ENCODE results near the gene NDUFB4.
A peak's percentile ranks its signal among the peaks of the same experiment; 100 is the strongest.

NDUFB4 gene

DNA sequence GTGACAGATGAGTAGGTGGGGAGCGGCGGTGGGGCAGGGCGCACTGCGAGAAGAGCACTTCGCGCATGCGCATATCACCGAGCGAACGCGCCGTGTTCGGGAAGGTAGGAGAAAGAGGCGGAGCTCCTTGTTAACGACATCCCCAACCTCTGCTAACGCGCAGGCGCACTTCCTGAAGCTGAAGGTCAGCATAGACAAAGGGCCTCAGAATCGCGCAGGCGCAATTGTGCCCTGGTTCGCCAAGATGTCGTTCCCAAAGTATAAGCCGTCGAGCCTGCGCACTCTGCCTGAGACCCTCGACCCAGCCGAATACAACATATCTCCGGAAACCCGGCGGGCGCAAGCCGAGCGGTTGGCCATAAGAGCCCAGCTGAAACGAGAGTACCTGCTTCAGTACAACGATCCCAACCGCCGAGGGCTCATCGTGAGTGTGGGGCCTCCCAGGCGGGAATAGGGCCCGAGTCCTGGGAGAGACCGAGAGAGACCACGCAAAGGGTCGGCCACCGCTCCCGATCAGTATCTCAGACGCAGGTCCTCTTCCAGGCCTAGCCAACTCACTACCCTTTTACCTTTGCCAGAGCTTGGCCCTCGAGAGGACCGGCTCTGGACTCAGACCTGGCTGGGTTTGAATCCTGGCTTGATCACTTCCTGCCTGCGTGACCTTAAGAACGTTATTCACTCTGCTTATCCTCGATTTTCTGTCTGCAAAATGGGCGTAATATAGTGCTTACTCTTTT lies at the start of gene NDUFB4:
NDUFB4 (plus strand) TSS at position 221 of the 737 bp plus-strand sequence; CDS start at position 245, 24 bp downstream.
- peak; percentile 79 for FAIRE-seq

DNA sequence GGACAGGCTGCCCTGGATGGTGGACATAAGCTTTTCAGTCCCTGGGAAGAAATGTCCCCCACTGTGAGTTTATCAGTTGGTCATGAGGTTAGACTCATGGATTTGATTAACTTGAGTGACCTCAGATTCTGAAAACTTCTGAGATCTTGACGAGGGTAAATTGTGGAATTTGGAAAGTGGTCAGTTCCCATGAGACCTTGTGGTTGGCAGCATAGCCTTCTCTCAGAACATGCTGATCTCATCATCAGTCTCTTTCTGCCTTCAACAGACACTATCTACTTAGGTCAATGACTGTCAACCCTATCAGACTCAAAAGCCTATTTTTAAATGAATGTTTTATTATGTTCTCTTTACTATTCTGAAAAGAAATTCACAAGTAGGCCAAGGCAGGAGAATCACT lies 45.6 kb upstream of the NDUFB4 start:
- FAIRE-seq: no peak

DNA sequence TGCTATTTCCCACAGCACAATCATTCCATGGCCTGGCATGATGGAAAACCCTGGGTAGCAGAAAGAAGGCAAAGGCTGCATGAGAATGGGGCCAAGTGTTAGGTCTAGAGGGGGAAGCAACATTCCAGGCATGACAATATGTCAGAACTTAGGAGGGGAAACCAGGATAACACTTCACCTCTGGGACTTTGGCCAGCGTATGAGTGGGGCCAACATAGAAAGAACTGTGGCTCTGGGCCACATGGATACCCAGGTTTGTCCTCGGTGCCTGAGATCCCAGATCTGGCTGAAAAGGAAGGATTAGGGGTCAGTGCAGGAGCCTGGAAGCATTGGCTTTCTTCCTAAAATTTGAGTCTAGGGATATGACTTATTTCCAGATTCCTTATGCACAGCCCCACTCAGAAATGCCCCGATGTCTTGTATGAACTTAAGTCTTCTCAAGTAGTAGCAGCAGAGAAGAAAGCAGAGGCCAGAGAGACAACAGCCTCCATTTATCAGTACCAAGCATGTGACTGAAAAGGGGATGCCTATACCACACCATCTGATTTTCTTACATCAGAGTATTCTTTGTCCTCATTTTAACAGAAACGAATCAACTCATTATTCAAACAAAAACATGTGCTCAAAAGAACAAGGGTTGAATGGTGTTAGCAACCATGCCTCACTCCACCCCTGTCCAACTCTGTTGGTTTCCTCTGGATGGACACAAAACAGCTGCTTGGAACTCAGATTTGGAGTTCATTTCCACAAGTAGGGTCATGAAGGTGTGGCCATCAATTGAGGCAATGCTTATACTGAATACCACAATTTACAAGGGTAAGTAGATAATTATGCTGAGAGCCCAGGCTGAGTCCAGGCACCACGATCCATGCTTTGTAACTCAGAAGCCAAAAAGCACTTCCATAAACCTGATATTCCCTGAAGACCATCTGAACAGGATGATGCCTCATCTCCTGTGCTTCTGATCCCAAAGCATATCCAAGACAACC lies 43.7 kb upstream of the NDUFB4 start:
- FAIRE-seq: no peak

DNA sequence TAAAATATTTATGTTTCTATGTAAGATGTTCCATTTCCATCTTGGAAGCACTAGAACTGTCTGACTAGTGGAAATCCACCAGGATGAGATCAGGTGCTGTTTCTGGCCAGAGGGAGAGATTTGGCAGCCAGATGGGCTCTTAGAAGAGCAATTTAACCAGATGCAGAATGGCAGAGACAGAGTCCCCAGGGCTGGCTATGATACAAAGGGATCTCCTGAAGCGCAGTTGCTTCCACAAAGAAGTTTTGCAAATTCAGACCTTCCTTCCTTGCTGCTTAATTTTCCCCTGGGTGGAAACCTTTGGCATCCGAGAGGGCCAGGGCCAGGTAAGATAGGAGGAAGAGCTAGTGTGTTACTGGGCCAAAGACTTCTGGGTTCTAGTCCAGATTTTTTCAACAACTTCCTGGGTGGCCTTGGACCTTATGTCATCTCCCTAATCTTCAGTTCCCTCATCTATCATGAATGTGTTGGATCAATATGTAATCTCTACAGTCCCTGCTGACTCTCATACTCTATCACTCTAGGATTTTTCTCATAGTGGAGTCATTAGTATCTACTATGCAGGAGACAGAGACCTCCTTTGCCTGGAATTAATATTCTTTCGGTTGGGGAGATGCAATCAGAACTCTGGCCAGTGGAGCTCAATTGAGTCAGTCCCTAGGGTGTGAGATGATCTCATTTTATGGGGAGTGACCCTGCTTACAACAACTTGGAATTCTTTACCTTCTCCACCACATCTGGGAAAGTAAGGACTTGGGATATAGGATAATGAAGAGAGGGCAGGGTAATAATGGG lies 41.1 kb upstream of the NDUFB4 start:
- FAIRE-seq: no peak

DNA sequence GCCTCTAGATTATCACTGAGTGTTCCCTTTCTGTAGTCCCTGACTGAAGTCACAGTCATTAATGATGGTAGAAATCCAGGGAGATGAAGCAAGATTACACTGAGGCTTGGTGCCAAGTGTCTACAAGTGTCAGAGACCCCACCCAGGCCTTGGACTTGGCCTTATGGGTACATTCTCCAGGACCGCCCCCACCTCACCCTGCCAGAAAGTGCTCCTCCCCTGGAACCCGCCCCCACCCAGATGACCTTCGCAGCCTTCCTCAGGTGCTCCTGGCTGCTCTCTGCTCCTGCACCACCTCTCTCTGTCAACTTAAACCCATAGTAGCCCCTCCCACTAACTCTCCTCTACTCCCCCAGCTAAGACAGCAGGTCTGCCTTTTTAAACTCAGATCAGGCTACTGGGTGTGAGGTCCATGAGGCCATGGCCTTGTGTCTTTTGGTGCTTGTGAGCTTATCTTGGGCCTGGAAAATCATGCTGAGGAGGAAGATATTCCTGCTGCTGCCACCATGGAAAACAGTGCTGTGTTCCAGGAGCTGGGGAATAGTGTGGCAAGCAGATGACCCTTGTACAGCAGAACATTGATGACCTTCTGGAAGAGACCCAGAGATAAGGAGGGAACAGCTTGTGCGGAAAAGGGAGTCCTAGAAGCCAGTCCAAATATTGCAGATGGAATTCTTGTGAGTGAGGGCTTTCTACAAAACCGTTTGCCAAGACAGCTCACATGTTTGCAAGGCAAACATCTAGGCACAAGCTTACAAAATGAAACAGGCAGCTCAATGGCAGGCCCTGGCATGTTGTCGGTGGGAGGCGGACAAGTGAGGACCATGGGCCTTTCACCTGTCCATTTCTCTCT lies 40.3 kb upstream of the NDUFB4 start:
- no peak for FAIRE-seq

DNA sequence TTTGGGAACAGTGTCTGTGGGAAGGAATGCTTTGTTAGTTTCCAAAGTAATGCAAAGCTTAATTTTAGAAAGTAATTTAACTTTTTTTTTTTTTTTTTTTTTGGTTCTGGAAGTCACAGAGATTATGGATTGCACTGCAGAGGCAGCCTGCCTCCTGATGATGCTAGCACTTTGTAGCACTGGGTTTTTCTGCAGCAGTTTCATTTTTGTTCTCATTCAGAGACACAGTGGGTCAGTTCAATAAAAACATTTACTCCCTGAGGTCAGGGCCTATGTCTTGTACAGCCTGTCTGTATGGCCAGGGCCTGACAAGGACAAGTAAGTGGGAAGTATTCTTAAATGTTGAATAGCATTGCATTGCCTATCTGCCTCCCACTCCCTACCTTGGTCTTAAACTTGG lies 39.0 kb upstream of the NDUFB4 start:
- FAIRE-seq: no peak

DNA sequence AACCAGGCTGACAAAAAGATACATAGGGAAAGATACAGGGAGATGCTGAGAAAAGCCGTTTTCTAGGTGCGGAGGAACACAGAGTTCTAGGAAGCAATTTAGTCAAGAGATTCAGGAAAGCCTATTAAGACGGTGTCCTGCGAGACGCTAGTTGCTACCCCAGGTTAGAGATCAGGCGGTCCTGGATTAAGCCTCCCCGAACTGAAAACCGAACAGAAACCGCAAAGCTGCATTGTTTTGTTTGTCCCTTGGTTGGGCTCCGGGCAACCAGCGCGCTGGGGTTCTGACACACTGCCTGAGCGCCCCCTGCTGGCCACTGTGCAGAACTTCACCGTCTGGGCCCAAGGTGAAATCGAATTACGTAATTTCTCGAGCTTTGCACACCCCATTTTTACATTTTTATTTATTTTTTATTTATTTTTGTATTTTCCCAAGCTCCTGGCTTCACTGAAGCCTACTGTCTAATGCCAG lies 37.3 kb upstream of the NDUFB4 start:
- no peak for FAIRE-seq

DNA sequence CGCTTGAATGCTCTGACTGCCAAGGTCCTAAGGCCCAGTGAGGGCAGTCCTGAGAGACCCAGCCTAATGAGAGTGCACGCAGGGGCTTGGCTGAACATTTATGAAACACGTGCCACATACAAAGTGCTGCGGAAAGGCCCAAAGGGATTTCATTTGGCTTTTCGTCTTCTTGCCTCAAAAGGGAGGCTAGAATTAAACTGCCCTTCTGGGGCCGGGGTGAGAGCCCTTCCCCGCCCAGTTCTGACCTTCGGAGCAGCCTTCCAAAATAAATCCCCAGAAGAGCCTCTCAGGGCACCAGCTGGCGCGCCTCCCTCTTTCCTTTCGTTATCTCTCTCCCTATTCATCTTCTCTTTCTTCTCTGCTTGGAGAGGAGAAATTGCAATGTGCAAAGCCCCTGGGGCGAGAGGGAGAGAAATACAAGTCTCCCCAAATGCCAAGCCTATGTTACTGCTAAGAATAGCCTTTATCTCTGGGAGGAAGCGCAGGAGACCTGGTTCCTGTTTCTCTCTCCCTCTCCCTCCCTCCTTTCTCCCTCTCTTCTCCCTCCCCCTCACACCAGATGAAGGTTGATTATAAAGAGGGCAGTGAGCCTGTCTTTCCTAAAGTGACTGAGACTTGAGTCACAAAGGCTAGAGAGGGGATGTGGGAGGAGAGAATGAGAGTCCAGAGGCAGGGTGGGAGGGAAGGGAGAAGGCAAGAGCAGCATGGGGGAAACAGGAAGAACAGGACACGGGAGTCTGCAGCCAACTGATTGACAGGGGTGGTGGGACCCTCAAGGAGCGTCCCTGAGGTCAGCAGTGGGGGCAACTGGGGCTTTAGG lies 36.7 kb upstream of the NDUFB4 start:
- no peak for FAIRE-seq

DNA sequence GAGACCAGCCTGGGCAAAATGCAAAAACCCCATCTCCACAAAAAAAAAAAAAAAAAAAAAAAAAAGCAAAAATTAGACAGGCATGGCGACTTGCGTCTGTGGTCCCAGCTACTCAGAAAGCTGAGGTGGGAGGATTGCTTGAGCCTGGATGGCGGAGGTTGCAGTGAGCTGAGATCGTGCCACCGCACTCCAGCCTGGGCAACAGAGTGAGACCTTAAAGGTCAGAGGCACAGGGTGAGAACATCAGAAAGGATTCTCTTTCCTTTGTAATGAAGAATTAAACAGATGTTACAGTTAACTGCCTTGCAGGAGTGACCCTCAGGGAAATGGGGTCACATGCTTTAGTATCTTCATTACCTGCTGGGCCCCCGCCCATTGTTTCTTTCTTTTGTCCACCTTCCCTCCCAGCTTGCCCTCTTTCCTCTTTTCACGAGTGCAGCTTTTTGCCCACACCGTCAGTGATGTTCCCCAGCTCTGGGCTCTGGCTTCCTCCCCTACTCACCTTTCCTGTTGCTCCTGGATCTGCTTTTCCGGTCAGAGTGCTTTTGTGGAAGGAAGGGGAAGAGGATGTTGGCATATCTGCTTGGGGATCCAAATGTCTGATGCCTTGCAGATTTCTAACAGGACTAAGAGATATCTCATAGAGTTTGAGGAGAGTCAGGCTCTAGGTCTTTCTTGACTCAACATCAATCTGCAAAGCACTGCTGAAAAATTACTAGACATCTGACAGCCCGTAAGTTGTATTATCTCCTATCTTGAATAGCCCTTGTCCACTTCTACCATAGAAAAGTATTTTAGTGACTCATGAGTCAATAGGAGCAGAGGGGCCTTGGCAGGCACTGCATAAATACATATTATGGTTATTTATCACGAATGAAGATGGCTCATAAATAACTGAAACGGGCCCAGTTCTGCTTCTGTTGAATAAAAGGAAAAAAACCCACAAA lies 35.6 kb upstream of the NDUFB4 start:
- FAIRE-seq: no peak

DNA sequence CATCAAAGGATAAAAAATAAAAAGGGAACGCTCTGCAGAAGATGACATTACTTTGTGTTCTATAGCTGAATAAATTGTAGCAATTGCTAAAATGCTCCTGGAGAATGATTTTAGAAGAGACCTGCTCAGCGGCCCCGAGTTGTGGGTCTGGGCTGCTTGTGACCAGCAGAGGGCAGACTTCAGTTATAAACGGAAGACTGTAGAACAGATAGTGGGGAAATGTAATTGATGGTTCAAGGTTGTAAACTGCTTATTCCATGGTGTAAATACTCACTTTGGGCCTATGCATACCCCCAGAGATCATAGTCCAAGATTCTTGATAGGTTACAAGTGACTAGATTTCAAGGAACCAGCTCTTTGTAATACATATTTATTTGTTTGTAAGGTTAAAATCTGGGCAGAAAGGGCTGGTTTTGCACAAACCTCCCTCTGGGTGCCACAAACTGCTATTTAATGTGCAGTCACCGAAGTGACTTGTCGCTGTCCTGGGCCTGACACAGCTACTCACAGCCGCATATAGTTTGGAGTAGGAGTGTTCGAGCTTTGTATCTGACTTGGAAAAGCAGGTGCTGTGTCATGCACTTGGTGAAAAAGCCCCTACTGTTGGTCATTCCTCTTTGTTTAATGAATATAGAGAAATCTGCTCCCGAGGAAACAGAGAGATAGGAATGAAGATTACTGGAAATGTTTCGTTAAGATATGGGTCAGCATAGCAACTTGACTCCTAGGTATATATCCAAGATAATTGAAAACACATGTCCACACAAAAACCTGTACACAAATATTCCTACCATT lies 34.7 kb upstream of the NDUFB4 start:
- FAIRE-seq: no peak

DNA sequence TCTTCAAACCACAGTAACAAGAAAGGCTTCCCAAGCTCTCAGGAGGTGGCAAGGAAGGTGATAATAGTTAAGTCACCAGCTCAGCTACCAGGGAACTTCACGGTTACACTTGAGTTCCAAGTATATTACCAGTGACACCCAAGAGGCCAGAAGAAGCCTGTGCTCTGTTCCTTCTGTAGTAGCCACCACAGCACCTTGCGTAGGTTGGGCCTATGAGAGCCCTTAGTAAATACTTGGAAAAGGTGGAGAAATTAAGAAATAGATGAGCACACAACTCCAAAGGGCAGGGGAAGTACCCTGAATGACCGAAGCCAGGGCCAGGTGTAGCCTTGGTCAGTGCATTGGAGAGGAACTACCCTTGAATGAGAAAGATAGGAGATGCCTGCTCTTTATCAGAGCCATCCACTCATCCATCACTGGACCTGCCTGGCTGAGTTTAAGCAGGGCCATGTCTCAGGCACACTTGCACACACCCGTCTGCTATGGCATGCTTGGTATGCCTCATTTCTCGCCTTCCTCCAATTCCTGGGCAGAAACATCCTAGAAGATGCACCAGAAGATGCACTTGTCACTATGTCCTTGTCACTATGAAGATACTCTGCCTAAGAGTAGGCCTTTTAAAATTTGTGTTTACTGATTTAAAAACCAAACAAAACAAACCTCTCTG lies 32.6 kb upstream of the NDUFB4 start:
- no peak for FAIRE-seq

DNA sequence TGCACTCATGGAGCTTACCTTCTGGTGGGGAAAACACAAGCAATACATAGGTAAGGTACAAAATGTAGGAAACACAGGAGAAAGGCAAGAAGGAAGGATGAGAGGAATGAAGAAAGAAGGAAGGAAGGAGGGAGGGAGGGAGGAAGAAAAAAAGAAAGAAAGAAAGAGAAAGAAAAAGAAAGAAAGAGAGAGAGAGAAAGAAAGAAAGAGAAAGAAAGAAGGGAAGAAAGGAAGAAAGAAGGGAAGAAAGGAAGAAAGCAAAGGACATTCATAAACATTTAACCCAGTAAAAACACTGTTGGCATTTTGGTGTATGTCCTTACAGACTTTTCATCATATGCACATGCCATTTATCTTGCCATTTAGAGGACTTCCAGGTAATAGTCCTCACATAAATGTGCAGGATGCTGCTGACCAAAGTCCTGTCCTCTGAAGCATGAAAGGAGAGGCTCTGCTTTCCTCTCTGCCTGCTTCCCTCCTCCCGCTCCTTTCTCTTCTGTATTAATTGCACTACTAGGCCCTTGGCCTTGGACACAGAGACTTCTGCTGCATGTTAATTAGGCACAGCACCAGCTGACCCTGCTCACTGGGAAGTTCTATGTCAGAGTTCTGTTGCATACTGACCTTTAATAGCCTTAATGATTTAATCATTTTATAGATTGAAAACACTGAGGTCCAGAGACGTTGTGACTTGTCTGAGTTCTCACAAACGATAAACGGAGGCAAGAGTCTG lies 29.7 kb upstream of the NDUFB4 start:
- FAIRE-seq: no peak

DNA sequence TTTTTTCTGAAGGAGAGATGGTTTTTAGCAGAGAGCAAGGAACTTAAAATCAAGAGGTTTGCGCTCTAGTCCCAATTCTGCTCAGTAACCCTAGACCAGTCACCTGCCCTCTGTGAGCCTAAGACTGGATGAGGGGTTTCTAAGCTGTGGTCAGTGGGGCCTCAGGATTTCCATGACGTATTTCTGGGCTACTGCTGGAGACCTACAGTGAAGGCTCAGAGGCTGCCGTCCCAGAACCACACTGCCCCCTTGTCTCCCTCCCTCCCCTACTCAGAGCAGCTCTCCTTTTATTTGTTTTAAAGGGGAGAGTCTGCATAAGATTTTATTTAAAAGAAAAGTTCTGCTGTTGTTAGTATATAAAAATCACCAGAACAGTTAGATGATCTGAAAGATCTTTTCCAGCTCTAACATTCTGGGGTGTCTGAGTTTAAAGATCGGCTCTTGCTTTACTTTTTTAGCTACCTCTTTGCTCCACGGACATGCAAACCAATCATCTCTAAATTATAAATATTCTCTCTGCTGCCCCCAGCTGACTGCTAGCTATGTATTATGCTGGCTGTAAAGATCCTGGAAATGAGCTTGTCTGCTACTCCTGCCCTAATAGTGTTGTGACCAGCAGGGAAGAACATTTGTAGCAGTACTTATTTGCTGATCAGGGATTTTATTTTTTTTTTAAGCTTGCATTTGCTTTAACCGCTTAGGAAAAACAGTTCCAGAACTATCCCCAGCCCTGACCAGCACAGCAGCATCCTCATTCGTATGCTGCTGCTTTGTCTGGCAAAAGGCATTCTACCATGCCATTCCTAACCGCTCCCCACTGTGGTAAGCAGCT lies 28.6 kb upstream of the NDUFB4 start:
- FAIRE-seq: no peak

DNA sequence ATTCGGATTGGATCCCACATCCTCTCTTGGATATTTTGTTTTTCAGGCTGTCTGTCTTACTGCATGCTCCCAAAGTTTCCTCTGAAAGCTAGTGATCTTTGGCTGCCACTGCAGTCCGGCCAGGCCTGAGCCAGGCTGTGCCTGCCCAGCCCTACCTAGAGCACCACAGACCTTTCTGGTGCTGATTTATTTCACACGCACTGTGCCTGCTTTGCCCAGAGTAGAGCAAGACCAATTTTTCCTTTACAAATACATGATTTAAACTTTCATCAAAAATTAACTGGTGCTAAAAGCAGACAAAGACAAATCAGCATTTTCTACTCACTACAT lies 28.0 kb upstream of the NDUFB4 start:
- FAIRE-seq: no peak

DNA sequence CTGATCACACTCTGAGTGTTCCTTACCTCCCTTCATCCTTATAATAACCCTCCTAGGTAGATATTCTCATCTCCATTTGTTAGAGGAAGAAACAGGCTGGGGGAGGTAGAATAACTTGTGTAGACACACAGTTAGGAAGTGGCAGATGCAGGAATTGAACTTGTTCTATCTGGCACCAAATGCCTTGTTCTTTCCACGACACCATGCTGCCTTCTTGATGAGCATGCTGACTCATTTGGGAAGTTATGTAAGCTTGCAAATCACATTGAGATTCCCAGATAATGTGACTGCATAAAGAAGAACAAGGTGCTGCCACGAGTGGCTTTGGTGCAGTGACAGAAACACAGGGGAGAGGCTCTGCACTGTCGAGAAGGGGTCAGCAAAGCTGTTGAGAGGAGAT lies 27.5 kb upstream of the NDUFB4 start:
- FAIRE-seq: no peak

DNA sequence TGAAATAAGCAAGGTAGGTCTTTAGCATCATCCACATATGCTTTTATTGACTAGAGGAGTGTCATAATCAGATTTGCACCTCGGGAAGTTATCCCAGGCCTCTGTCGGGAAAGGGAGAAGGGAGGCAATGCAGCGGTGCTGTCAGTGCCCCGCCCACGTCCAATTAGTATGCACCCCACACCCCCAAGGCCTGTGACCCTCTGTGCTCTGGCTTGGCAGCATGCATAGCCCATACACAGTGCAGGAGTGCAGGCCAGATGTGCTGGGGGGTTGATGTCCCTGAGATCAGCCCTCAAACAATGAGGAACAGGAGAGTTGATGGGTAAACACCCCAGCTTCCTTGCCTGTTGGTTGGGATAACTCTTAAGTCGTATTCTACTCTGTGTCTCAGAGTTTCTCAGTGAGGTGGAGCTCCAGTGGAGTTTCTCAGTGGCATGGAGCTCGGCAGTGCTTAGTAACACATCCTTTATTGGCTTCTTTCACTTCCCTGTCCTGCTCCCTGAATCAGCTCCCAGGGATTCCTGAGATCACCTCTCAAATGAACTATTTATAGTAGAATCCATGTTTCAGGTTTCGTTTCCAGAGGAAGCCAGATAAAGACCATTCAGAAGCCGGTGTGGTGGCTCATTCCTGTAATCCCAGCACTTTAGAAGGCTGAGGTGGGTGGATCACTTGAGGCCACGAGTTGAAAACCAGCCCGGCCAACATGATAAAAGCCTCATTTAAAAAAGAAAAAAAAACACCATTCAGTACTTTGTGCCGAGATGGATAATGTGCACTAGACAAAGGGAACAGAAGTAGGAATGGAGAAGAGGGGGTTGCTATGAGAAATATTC lies 26.7 kb upstream of the NDUFB4 start:
- no peak for FAIRE-seq

All from colon (tissue), 2 donors.